ENCODE results near the gene AP1AR.
"Not testable (repeated sequence)": the region's sequence is repeated elsewhere in the genome, so short reads cannot be mapped to it uniquely, and the experiment has no call there.

AP1AR gene

DNA sequence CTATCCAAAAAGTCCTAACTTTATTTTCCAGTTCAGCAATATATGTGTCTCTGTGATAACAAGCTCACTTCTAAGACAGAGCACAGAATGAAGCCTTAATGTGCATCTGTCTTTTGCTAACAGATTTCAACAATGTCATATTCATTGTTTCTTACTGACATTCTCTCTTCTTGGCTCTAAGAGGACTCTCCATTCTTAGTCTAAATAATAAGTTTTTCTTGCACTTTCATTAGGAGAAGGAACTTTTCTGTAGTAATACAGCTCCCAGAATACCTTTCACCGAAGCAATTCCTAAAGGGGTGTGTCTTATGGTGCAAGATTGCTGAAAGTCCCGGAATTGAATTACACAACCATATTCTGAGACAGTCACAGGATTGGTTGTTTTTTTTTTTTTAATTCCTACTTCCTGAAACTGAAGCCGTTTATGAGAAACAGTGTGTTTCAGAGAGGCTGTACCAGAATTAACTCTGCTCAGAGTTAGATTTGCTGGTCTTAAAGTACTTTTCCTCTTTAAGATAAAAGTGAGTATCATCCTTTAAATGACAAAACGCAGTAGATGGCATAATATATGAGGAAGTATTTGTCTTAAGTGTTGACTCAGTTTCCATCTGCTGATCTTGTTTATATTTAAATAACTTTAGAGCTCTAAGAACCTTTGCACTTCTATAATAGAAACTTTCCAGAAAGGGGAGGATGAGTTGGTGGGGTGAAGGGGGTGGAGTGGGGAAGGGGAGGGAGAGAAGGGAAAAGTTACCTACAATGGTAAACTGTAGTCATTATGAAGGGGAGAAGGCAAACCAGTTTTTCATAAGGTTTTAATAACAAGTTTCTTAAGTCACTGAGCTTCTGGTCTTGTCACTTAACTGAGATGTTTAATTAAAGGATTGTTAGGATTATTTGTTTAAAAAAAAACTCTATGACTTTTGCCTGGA, 65.6 kb downstream of the AP1AR start, which contains the start of gene ALPK1:
Gene ALPK1 (plus strand): TSS at position 421 of the 932 bp plus-strand sequence.
- peaks cover 16% of the 10 kb centered on the region for H3K4me1 ChIP-seq
- DNase-seq (ENCODE audit: low spot score in 2 of 2), result peak; percentile 24 to 82
- in situ Hi-C loops (cut with MboI; ENCODE audit: low sequenced_read_pairs), result no loop called here
- H3K27me3 ChIP-seq (ENCODE audit: low read depth), result no peaks in the 10 kb centered on the region
- H3K9me3 ChIP-seq, result no peaks in the 10 kb centered on the region
- peak within 1 kb of the TSS; percentile 26 for H3K4me3 ChIP-seq
- no peaks in the 10 kb centered on the region for H3K36me3 ChIP-seq (replicated peaks)

GRCh38 chr4:112299721-112300120, 68.1 kb downstream of the AP1AR start:
- H3K36me3 ChIP-seq (replicated peaks), result no peaks in the 10 kb centered on the region
- H3K4me1 ChIP-seq, result peaks cover 16% of the 10 kb centered on the region
- DNase-seq (ENCODE audit: low spot score in 2 of 2), result no peak
- H3K27me3 ChIP-seq (ENCODE audit: low read depth), result no peaks in the 10 kb centered on the region
- H3K9me3 ChIP-seq, result no peaks in the 10 kb centered on the region
- in situ Hi-C loops (cut with MboI; ENCODE audit: low sequenced_read_pairs), result no loop called here
- no peak overlapping the region for H3K4me3 ChIP-seq

DNA sequence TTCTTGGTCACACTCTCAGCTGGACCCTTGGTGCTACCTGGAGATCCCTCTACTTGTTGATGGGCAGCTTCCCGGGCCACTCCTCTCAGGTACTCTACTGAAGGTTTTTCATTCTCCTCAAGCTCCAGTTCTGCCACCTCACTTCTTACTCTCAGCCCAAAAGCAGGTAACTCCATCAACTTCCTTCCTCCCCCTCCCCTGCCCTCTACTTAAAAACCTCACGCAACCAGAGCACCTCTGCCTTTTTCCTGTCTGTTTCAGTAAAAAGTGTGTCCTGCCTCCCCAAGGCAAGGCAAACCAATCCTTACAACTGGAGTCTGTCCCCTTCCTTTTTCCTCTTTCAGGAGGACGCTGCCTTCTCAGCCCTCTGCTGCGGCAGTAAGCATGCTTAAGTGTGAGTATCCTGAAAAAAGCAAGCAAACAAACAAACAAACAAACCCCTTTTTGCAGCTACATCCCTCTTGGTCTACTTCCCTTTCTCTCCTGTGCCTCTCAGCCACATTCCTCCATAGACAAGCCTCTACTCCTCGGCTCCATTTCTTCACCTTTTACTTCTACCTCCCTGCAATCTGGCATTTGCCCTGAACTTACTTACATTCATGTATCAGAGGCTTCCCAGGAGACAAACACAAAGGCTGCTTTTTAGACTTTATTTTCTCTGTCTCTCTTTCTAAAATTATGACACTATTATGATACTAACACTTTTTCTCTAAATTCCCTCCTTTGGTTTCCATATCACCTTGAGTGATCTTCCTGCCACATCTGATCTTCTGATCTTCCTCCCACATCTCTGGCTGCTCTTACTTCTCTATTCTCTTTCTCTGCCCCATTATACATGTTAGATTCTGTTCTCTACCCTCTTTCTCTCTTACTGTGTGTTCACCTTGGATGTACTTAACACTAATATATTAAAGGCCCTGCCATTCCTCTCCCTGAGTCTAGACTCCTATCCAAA, 71.0 kb downstream of the AP1AR start:
- in situ Hi-C loops (cut with MboI; ENCODE audit: low sequenced_read_pairs), result no loop called here
- no peaks in the 10 kb centered on the region for H3K27me3 ChIP-seq (ENCODE audit: low read depth)
- H3K4me3 ChIP-seq, result no peak overlapping the region
- peaks cover 12% of the 10 kb centered on the region for H3K4me1 ChIP-seq
- no peak for DNase-seq (ENCODE audit: low spot score in 2 of 2)
- no peaks in the 10 kb centered on the region for H3K36me3 ChIP-seq (replicated peaks)
- H3K9me3 ChIP-seq, result no peaks in the 10 kb centered on the region; the same call in 1 of the 2 replicates

- DNase-seq (ENCODE audit: low spot score in 2 of 2); H3K27me3 ChIP-seq (ENCODE audit: low read depth); H3K4me1 ChIP-seq; H3K4me3 ChIP-seq; in situ Hi-C loops (cut with MboI; ENCODE audit: low sequenced_read_pairs); H3K36me3 ChIP-seq (replicated peaks); H3K9me3 ChIP-seq: not testable (repeated sequence)
Measured at GRCh38 chr4:112305477-112305876, 73.9 kb downstream of the AP1AR start.

- in situ Hi-C loops (cut with MboI; ENCODE audit: low sequenced_read_pairs); H3K27me3 ChIP-seq (ENCODE audit: low read depth); H3K9me3 ChIP-seq; H3K4me1 ChIP-seq; H3K4me3 ChIP-seq; H3K36me3 ChIP-seq (replicated peaks): not testable (repeated sequence)
- DNase-seq (ENCODE audit: low spot score in 2 of 2), result peak in 1 of 2 experiments; percentile 64
Measured at GRCh38 chr4:112309263-112309791, 77.7 kb downstream of the AP1AR start.

GRCh38 chr4:112311516-112311915, 79.9 kb downstream of the AP1AR start:
- H3K4me1 ChIP-seq, result peaks cover 6% of the 10 kb centered on the region; the same call in 1 of the 2 replicates
- H3K9me3 ChIP-seq, result no peaks in the 10 kb centered on the region; the same call in none of the 2 replicates
- H3K36me3 ChIP-seq (replicated peaks), result no peaks in the 10 kb centered on the region
- no peaks in the 10 kb centered on the region for H3K27me3 ChIP-seq (ENCODE audit: low read depth)
- no peak for DNase-seq (ENCODE audit: low spot score in 2 of 2)
- no peak overlapping the region for H3K4me3 ChIP-seq
- in situ Hi-C loops (cut with MboI; ENCODE audit: low sequenced_read_pairs), result no loop called here

- Histone ChIP-seq H3K4me1 (peaks cover 6% of the 10 kb centered on the region; the same call in 1 of the 2 replicates), H3K36me3 (replicated peaks) (no peaks in the 10 kb centered on the region), H3K9me3 (no peaks in the 10 kb centered on the region; the same call in 1 of the 2 replicates), H3K4me3 (no peak overlapping the region), H3K27me3 (ENCODE audit: low read depth) (no peaks in the 10 kb centered on the region)
- no peak for DNase-seq (ENCODE audit: low spot score in 2 of 2)
- in situ Hi-C loops (cut with MboI; ENCODE audit: low sequenced_read_pairs), result no loop called here
Measured at GRCh38 chr4:112312610-112313239, 81.1 kb downstream of the AP1AR start.

GRCh38 chr4:112315446-112315845, 83.9 kb downstream of the AP1AR start:
- Histone ChIP-seq H3K36me3 (replicated peaks) (no peaks in the 10 kb centered on the region), H3K9me3 (no peaks in the 10 kb centered on the region), H3K4me3 (no peak overlapping the region), H3K4me1 (no peaks in the 10 kb centered on the region), H3K27me3 (ENCODE audit: low read depth) (no peaks in the 10 kb centered on the region)
- in situ Hi-C loops (cut with MboI; ENCODE audit: low sequenced_read_pairs), result no loop called here
- no peak for DNase-seq (ENCODE audit: low spot score in 2 of 2)

- Histone ChIP-seq H3K36me3 (replicated peaks) (no peaks in the 10 kb centered on the region), H3K4me1 (no peaks in the 10 kb centered on the region), H3K4me3 (no peak overlapping the region), H3K27me3 (ENCODE audit: low read depth) (no peaks in the 10 kb centered on the region), H3K9me3 (no peaks in the 10 kb centered on the region)
- in situ Hi-C loops (cut with MboI; ENCODE audit: low sequenced_read_pairs), result no loop called here
- no peak for DNase-seq (ENCODE audit: low spot score in 2 of 2)
Measured at GRCh38 chr4:112316360-112316759, 84.8 kb downstream of the AP1AR start.

- H3K27me3 ChIP-seq (ENCODE audit: low read depth), result no peaks in the 10 kb centered on the region
- H3K4me3 ChIP-seq, result no peak overlapping the region
- DNase-seq (ENCODE audit: low spot score in 2 of 2), result no peak
- H3K9me3 ChIP-seq, result no peaks in the 10 kb centered on the region
- H3K36me3 ChIP-seq (replicated peaks), result no peaks in the 10 kb centered on the region
- in situ Hi-C loops (cut with MboI; ENCODE audit: low sequenced_read_pairs), result no loop called here
- no peaks in the 10 kb centered on the region for H3K4me1 ChIP-seq
Measured at GRCh38 chr4:112318239-112319142, 86.9 kb downstream of the AP1AR start.

Measured in HAP-1 (cell line).